ENCODE results near the gene SPAG7.

DNA sequence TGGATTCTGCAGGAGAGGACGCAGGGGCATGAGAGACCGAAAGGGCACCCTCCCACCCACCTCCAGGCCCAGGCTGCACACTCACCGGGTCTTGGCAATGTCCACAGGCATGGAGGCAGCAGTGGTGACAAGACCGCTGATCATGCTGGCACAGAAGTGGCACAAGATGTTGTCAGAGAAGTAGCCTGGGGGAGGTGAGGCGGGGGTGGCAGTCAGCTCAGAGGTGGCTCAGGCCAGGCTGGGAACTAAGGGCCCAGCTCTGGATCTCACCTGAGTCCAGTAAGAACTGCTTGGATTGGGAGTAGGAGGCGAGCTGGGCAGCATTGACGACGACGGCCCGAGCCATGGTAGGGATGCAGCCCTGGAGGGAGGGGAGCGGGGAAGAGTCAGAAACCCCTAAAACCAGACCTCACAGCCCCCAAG lies 29.5 kb downstream of the SPAG7 start:
- TF ChIP-seq, protein P1, sequence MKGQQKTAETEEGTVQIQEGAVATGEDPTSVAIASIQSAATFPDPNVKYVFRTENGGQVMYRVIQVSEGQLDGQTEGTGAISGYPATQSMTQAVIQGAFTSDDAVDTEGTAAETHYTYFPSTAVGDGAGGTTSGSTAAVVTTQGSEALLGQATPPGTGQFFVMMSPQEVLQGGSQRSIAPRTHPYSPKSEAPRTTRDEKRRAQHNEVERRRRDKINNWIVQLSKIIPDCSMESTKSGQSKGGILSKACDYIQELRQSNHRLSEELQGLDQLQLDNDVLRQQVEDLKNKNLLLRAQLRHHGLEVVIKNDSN (IDR thresholded peaks at IDR 0.05; ENCODE audit: borderline replicate concordance, low read depth) = no peak
- no peak for TF ChIP-seq TAF1 (IDR thresholded peaks at IDR 0.05; ENCODE audit: borderline replicate concordance, low read depth, low read length)
- TF ChIP-seq EP300 (IDR thresholded peaks at IDR 0.05; ENCODE audit: borderline replicate concordance in 1 of 2, low read depth in 1 of 2, low read length in 1 of 2) = no peak

All from SK-N-SH (cell line).